ENCODE measurements around the gene OR4X2. TPM values are rescaled to one million over a fixed set of nuclear protein-coding genes. Genes with fewer than 3 reads are reported as not detected.

Gene OR4X2
- total RNA-seq, 4 donors from 2014 or later: not detected

DNA sequence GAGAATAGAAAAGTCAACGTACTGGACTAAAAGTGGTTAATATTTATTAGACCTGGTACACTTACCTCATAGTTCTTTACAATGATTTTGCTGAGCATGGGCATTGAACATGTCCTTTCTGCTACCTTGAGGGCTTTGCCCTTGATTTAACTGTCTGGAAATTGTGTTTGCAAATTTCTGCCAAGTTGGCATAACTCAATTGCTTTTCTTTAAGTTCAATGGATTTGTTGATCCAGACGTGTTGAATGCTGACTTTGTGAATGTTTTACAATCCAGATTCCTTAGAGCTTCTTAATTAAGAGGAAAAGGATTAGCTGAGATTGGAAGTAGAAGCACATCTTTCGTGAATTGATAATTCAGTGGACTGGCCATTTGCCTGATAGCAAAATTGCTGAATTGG lies 7.2 kb upstream of the OR4X2 start:
- Histone ChIP-seq H3K4me1 (no peaks in the 10 kb centered on the region), H3K27ac (replicated peaks in 1 of 4) (no peak overlapping the region), H3K9me3 (peaks cover 0 to 4% (median 2%) of the 10 kb centered on the region in 4 donors), H3K27me3 (no peaks in the 10 kb centered on the region), H3K4me3 (no peak overlapping the region), H3K36me3 (no peaks in the 10 kb centered on the region)
- 52% methylated on average over 3 of the region's 3 CpGs for WGBS
- intact Hi-C loops (cut with DNase I): no loop called here
- no peak for TF ChIP-seq POLR2AphosphoS5 (IDR thresholded peaks at IDR 0.05)
- no peak for TF ChIP-seq POLR2A (IDR thresholded peaks at IDR 0.05; ENCODE audit: low read depth)
- no peak for TF ChIP-seq EP300 (IDR thresholded peaks at IDR 0.05)
- TF ChIP-seq, protein P1, sequence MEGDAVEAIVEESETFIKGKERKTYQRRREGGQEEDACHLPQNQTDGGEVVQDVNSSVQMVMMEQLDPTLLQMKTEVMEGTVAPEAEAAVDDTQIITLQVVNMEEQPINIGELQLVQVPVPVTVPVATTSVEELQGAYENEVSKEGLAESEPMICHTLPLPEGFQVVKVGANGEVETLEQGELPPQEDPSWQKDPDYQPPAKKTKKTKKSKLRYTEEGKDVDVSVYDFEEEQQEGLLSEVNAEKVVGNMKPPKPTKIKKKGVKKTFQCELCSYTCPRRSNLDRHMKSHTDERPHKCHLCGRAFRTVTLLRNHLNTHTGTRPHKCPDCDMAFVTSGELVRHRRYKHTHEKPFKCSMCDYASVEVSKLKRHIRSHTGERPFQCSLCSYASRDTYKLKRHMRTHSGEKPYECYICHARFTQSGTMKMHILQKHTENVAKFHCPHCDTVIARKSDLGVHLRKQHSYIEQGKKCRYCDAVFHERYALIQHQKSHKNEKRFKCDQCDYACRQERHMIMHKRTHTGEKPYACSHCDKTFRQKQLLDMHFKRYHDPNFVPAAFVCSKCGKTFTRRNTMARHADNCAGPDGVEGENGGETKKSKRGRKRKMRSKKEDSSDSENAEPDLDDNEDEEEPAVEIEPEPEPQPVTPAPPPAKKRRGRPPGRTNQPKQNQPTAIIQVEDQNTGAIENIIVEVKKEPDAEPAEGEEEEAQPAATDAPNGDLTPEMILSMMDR (IDR thresholded peaks at IDR 0.05): no peak
- no peak for DNase-seq (ENCODE audit: extremely low spot score)

DNA sequence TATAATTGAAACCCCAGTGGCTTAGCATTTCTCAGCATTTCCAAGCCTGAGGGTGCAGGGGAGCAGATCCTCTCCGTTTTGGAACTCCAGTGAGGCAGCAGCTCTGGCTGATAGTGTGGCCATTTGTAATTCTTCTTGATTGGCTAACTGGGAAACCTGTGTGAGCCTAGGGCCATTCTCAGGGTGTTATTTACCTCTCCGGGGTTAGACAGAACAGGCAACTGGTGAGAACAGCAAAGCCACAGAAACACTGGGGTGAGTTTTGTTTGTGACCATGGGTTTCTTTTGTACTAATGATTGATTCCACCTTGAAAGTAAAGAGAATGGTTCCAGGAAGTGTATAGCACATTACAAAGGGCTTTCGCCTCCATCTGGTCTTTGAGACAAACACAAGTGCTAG lies 2.4 kb upstream of the OR4X2 start:
- 59% methylated on average over 3 of the region's 3 CpGs for WGBS
- no peak for DNase-seq (ENCODE audit: extremely low spot score)
- H3K4me3 ChIP-seq: no peak overlapping the region
- H3K4me1 ChIP-seq: no peaks in the 10 kb centered on the region
- no peak overlapping the region for H3K27ac ChIP-seq (replicated peaks in 1 of 4)
- TF ChIP-seq POLR2A (IDR thresholded peaks at IDR 0.05; ENCODE audit: low read depth) (no peak), POLR2AphosphoS5 (IDR thresholded peaks at IDR 0.05) (no peak), EP300 (IDR thresholded peaks at IDR 0.05) (no peak)
- TF ChIP-seq, protein P1 (IDR thresholded peaks at IDR 0.05): no peak
- H3K9me3 ChIP-seq: peaks cover 0 to 4% (median 2%) of the 10 kb centered on the region in 4 donors
- H3K36me3 ChIP-seq: no peaks in the 10 kb centered on the region
- no peaks in the 10 kb centered on the region for H3K27me3 ChIP-seq
- intact Hi-C loops (cut with DNase I): no loop called here

DNA sequence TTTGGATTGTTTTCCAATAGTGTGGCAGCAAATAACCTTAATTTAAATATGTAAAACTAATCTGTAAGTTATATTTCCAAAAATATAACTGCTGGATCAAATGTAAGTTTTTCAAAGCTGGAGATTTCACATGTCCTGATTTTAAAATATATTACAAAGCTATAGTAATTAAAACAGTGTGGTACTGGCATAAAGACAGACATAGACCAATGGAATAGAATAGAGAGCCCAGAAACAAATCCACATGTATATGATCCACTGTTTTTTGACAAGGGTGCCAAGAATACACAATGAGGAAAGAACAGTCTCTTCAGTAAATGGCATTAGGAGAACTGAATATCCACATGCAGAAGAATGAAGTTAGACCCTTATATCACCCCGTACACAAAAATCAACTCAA lies 4.0 kb downstream of the OR4X2 start:
- Histone ChIP-seq H3K36me3 (no peaks in the 10 kb centered on the region), H3K27me3 (no peaks in the 10 kb centered on the region), H3K9me3 (peaks cover 0 to 31% (median 21%) of the 10 kb centered on the region in 4 donors), H3K27ac (replicated peaks in 1 of 4) (no peak overlapping the region), H3K4me3 (no peak overlapping the region), H3K4me1 (no peaks in the 10 kb centered on the region)
- no peak for DNase-seq (ENCODE audit: extremely low spot score)
- 85% methylated on average over 1 of the region's 1 CpG for WGBS
- TF ChIP-seq EP300 (IDR thresholded peaks at IDR 0.05): no peak
- no peak for TF ChIP-seq POLR2AphosphoS5 (IDR thresholded peaks at IDR 0.05)
- TF ChIP-seq, protein P1 (IDR thresholded peaks at IDR 0.05): no peak
- no peak for TF ChIP-seq POLR2A (IDR thresholded peaks at IDR 0.05; ENCODE audit: low read depth)
- intact Hi-C loops (cut with DNase I): no loop called here

DNA sequence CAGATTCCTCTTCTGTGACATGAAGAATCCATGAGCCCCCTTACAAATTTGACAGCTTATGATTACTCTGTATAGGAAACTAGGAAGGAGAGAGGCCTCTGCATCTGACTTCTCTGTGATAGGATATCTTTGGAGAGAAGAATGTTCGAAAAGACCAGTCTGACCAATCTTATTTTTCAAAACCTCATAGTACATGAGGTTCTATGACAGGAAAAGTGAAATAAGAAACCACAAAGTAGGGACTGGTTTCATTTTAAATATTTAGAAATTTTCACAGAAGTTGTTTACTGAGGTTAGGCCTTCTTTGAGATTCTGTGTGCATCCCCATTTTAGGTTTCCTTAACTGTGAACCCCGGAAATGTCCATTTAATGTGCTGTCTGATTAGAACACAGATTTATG lies 16.7 kb downstream of the OR4X2 start:
- Histone ChIP-seq H3K36me3 (no peaks in the 10 kb centered on the region), H3K4me1 (no peaks in the 10 kb centered on the region), H3K4me3 (no peak overlapping the region), H3K27ac (replicated peaks in 1 of 4) (no peak overlapping the region), H3K9me3 (no peaks in the 10 kb centered on the region), H3K27me3 (no peaks in the 10 kb centered on the region)
- DNase-seq (ENCODE audit: extremely low spot score): no peak
- TF ChIP-seq, protein P1 (IDR thresholded peaks at IDR 0.05): no peak
- TF ChIP-seq POLR2A (IDR thresholded peaks at IDR 0.05; ENCODE audit: low read depth) (no peak), EP300 (IDR thresholded peaks at IDR 0.05) (no peak), POLR2AphosphoS5 (IDR thresholded peaks at IDR 0.05) (no peak)
- 73% methylated on average over 2 of the region's 2 CpGs for WGBS
- intact Hi-C loops (cut with DNase I): no loop called here

DNA sequence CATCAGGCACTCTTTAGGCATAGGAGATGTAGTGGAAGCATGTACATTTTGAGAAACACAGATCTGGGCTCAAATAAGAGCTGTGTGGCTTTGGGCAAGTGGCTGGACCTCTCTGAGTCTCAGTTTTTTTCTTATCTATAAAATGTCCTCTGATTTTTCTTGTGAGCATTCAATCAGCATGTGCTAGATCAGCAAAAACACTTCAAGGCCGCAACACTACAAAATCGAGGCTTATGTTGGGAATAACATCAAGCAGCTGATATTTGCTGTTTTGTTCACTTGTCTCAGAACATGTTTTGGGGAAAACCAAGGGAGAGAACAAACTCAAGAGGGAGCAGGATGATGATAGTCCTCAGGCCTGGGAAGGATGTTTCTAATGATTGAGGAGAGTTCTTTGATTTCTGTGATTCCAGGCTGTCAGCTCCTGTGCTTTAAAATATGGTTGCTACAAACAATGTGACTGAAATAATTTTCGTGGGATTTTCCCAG lies 18.6 kb downstream of the OR4X2 start, which contains the start of gene OR4X1:
OR4X1 (plus strand) TSS at position 439 of the 489 bp plus-strand sequence; CDS start at position 439, 0 bp downstream.
- Histone ChIP-seq H3K9me3 (no peaks in the 10 kb centered on the region), H3K36me3 (no peaks in the 10 kb centered on the region), H3K27me3 (no peaks in the 10 kb centered on the region), H3K4me1 (no peaks in the 10 kb centered on the region), H3K27ac (replicated peaks in 1 of 4) (no peak within 1 kb of the TSS), H3K4me3 (no peak within 1 kb of the TSS)
- TF ChIP-seq POLR2AphosphoS5 (IDR thresholded peaks at IDR 0.05) (no peak), EP300 (IDR thresholded peaks at IDR 0.05) (no peak)
- DNase-seq (ENCODE audit: extremely low spot score): no peak
- intact Hi-C loops (cut with DNase I): no loop called here
- WGBS: 24% methylated on average over 3 of the region's 3 CpGs
